Type B pancreatic cell (in vitro differentiated cells): ENCODE measurements around the gene PRRT4. TPM values are rescaled to one million over a fixed set of nuclear protein-coding genes. Genes with fewer than 3 reads are reported as not detected.

ENCODE experiments used
- DNase-seq: peaks from one replicate; pipeline ENCODE4 v3.0.0; 2021; ENCODE audit warnings: mixed read lengths; ENCODE audit not compliant: unreplicated experiment; ENCODE audit errors: extremely low spot score
- H3K27ac Mint-ChIP-seq: 2 replicates; pipeline ENCODE4 v1.8.0; 2021; ENCODE audit warnings: mild to moderate bottlenecking, mixed read lengths
- H3K27me3 Mint-ChIP-seq: 2 replicates; pipeline ENCODE4 v1.8.0; 2021; ENCODE audit warnings: mixed read lengths
- H3K36me3 Mint-ChIP-seq: 2 replicates; pipeline ENCODE4 v1.8.0; 2021; ENCODE audit warnings: mixed read lengths
- H3K4me1 Mint-ChIP-seq: one replicate; pipeline ENCODE4 v1.8.0; 2021; ENCODE audit warnings: mixed read lengths; ENCODE audit not compliant: unreplicated experiment
- H3K4me3 Mint-ChIP-seq: 2 replicates; pipeline ENCODE4 v1.8.0; 2021; ENCODE audit warnings: mild to moderate bottlenecking, mixed read lengths
- H3K9me3 Mint-ChIP-seq: 2 replicates; pipeline ENCODE4 v1.8.0; 2021; ENCODE audit warnings: mixed read lengths
- CTCF ChIP-seq: fragments of 200-600 bp; sonication (generic); conservative IDR thresholded peaks from 2 replicates; pipeline ENCODE4 v1.5.0; 2021; ENCODE audit warnings: antibody characterized with exemption, mild to moderate bottlenecking
- total RNA-seq: library from RNA; stranded (reverse); gene quantifications from 2 replicates; pipeline ENCODE4 v1.2.1, GENCODE V29; 2021; ENCODE audit warnings: low replicate concordance

Gene PRRT4
- total RNA-seq, 1 donor from 2014 or later, result 7.0 TPM

GRCh38 chr7:128351296-128352152 is 10.0 kb downstream of the PRRT4 start:
- H3K9me3 Mint-ChIP-seq, result no peaks in the 10 kb centered on the region
- peaks cover 40% of the 10 kb centered on the region for H3K27me3 Mint-ChIP-seq
- no peak for TF ChIP-seq CTCF
- peaks cover 7% of the 10 kb centered on the region for H3K36me3 Mint-ChIP-seq
- no peak for DNase-seq
- peaks cover 24% of the 10 kb centered on the region for H3K4me1 Mint-ChIP-seq
- H3K4me3 Mint-ChIP-seq, result no peak overlapping the region
- H3K27ac Mint-ChIP-seq, result no peak overlapping the region

DNA sequence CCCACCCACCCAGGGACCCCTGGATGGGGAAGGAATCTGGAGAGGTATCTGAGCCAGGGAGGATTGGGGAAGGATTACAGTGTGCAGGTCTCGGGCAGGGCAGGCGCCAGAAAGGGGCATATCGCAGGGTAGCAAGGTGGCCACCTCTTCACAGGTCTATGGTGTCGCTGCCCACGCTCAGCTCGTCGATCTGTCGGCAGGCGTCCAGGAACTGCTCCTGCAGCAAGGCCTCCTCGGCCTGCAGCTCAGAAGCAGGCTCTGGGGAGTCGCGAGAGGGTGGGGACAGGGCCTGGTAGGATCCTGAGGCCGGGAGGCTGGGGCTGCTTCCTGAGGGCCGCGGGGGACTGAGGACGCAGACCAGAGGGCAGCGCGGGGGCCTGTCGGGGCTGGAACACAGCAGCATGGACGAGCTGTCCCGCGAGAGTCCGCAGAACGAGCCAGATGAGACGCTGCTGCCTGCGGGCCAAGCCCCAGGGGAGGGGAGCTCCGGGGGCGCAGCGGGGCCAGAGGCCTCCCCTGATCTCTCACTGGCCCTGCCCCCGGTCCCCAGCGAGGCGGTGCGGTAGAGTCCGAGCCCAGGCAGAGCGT is 10.7 kb downstream of the PRRT4 start:
- Mint-ChIP-seq H3K4me3 (no peak overlapping the region), H3K27ac (no peak overlapping the region), H3K4me1 (peaks cover 24% of the 10 kb centered on the region), H3K9me3 (no peaks in the 10 kb centered on the region), H3K27me3 (peaks cover 39% of the 10 kb centered on the region), H3K36me3 (peaks cover 7% of the 10 kb centered on the region)
- TF ChIP-seq CTCF, result no peak
- no peak for DNase-seq

DNA sequence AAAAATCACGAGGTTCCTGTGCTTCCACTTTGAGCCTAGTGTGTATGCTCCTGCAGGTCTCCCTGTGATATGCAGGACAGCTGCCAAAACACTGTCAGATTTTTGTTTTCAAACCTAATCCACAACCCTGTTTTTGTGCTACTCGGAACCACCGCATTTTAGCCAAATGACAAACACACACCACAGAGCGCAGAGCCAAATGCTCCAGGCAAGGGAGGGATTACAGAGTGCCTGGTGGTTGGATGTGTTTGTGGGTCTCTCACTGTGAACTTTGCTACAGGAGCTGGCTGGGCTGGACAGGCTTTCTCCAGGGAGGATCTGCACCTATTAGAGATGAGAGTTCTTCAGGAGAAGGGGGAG is 12.0 kb downstream of the PRRT4 start:
- peaks cover 24% of the 10 kb centered on the region for H3K4me1 Mint-ChIP-seq
- no peaks in the 10 kb centered on the region for H3K9me3 Mint-ChIP-seq
- H3K27ac Mint-ChIP-seq, result peak overlapping the region; percentile 13
- DNase-seq, result no peak
- H3K27me3 Mint-ChIP-seq, result peaks cover 34% of the 10 kb centered on the region
- peaks cover 7% of the 10 kb centered on the region for H3K36me3 Mint-ChIP-seq
- H3K4me3 Mint-ChIP-seq, result peak overlapping the region; percentile 52
- no peak for TF ChIP-seq CTCF

DNA sequence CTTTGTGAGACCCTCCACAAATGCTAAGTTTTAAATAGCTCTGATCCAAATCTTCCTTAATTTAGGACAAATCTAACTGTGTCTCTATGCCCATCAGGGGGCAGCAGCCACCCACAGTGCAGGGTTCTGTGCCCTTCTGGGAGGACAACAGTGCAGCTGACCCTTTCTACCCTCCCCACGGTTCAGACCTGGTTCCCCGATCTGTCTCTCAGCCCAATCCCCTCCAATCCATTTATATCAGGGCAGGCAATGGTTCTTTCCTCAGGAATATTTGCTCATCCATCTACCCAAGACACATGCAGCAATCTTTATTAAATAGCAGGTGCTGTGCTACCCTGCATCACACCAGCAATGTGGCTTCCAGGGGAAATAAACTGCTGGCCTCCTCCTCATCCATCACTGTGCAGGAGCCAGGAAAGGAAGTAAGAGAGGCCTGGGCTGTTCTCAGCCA is 13.8 kb downstream of the PRRT4 start:
- Mint-ChIP-seq H3K4me1 (peaks cover 23% of the 10 kb centered on the region), H3K9me3 (no peaks in the 10 kb centered on the region), H3K27me3 (peaks cover 20% of the 10 kb centered on the region), H3K36me3 (no peaks in the 10 kb centered on the region), H3K4me3 (peak overlapping the region; percentile 4), H3K27ac (peak overlapping the region; percentile 5)
- peak; percentile 85 for TF ChIP-seq CTCF
- DNase-seq, result no peak

DNA sequence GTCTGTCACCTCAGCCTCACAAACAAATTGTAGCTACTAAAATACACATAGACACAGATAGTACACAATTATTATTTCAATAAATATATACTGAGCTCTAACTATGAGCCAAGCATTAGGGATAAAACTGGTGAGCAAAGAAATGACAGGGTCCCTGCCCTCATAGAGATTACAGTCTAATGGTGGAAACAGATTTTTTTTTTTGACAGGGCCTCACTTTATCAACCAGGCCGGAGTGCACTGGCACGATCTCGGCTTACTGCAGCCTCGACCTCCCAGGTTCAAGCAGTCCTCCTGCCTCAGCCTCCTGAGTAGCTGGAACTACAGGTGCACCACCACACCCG is 17.1 kb downstream of the PRRT4 start:
- Mint-ChIP-seq H3K27ac (peak overlapping the region; percentile 54), H3K27me3 (peaks cover 8% of the 10 kb centered on the region), H3K9me3 (no peaks in the 10 kb centered on the region), H3K4me3 (peak overlapping the region; percentile 87), H3K36me3 (no peaks in the 10 kb centered on the region), H3K4me1 (peaks cover 37% of the 10 kb centered on the region)
- no peak for TF ChIP-seq CTCF
- DNase-seq, result no peak
